Measurements from ENCODE around the gene LIN7A.

DNA sequence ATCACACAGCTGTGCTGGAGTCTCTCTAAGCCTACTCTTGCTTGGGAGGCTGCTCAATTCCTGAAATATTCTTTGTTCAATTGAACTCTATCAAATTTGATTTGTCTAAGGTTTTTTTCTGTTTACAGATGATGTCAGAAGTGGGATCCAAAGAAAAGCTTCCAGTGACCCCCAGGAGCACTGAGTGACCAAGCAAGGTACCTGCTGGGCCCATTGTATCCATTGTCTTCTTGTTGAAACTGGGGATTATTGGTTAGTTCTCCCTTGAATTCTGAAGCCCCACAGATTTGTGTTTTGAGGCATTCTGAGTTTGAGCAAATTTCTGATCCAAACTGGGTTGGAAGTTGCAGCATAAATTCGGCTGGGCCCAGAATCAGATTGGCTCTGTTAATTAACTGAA is 156.4 kb downstream of the LIN7A start:
- TF ChIP-seq, protein P1, sequence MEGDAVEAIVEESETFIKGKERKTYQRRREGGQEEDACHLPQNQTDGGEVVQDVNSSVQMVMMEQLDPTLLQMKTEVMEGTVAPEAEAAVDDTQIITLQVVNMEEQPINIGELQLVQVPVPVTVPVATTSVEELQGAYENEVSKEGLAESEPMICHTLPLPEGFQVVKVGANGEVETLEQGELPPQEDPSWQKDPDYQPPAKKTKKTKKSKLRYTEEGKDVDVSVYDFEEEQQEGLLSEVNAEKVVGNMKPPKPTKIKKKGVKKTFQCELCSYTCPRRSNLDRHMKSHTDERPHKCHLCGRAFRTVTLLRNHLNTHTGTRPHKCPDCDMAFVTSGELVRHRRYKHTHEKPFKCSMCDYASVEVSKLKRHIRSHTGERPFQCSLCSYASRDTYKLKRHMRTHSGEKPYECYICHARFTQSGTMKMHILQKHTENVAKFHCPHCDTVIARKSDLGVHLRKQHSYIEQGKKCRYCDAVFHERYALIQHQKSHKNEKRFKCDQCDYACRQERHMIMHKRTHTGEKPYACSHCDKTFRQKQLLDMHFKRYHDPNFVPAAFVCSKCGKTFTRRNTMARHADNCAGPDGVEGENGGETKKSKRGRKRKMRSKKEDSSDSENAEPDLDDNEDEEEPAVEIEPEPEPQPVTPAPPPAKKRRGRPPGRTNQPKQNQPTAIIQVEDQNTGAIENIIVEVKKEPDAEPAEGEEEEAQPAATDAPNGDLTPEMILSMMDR (conservative IDR thresholded peaks at IDR 0.05; ENCODE audit: low read depth, low read length), result no peak
- TF ChIP-seq RAD21 (IDR thresholded peaks at IDR 0.05; ENCODE audit: low read length) (no peak), POLR2A (IDR thresholded peaks at IDR 0.05; ENCODE audit: low read depth, low read length) (no peak), BHLHE40 (IDR thresholded peaks at IDR 0.05; ENCODE audit: low read depth, low read length) (no peak)
- TF ChIP-seq, protein P2, sequence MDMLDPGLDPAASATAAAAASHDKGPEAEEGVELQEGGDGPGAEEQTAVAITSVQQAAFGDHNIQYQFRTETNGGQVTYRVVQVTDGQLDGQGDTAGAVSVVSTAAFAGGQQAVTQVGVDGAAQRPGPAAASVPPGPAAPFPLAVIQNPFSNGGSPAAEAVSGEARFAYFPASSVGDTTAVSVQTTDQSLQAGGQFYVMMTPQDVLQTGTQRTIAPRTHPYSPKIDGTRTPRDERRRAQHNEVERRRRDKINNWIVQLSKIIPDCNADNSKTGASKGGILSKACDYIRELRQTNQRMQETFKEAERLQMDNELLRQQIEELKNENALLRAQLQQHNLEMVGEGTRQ (IDR thresholded peaks at IDR 0.05; ENCODE audit: low read depth, low read length), result no peak

All from IMR-90 (cell line).